Astrocyte of the hippocampus (primary cell): ENCODE results near the gene MCRIP1.

Experiments used
- DNase-seq: peaks from one replicate; pipeline ENCODE4 v3.0.0; 2011; ENCODE audit warnings: low read depth, low spot score

Gene MCRIP1

GRCh38 chr17:81860756-81861568, 27.9 kb upstream of the MCRIP1 start:
- peak; percentile 100 for DNase-seq

GRCh38 chr17:81859906-81860755, 27.0 kb upstream of the MCRIP1 start, which contains the start of gene P4HB:
Gene P4HB, minus strand, starts transcription at chr17:81860535. Its CDS starts 64 bp downstream, at chr17:81860471.
- DNase-seq, result peak; percentile 32

GRCh38 chr17:81858967-81859905, 26.1 kb upstream of the MCRIP1 start:
- DNase-seq, result no peak

GRCh38 chr17:81858170-81858966, 25.3 kb upstream of the MCRIP1 start:
- no peak for DNase-seq

- DNase-seq, result no peak
These were observed 22.1 kb upstream of the MCRIP1 start for GRCh38 chr17:81854974-81855774.

- DNase-seq, result no peak
These were observed 19.1 kb upstream of the MCRIP1 start for GRCh38 chr17:81852237-81852636.

GRCh38 chr17:81851423-81851822, 18.3 kb upstream of the MCRIP1 start:
- no peak for DNase-seq

- DNase-seq, result no peak
These were observed 16.4 kb upstream of the MCRIP1 start for GRCh38 chr17:81849457-81849856.

- no peak for DNase-seq
These were observed 13.9 kb upstream of the MCRIP1 start for GRCh38 chr17:81846743-81847689.

- no peak for DNase-seq
These were observed 13.0 kb upstream of the MCRIP1 start for GRCh38 chr17:81845881-81846742.

- DNase-seq, result no peak
These were observed 12.3 kb upstream of the MCRIP1 start for GRCh38 chr17:81845361-81845760.

- DNase-seq, result no peak
These were observed 11.8 kb upstream of the MCRIP1 start for GRCh38 chr17:81844887-81845286.

- no peak for DNase-seq
These were observed 11.3 kb upstream of the MCRIP1 start for GRCh38 chr17:81844327-81844851.

- no peak for DNase-seq
These were observed 10.7 kb upstream of the MCRIP1 start for GRCh38 chr17:81843713-81844326.

- DNase-seq, result no peak
These were observed 9.8 kb upstream of the MCRIP1 start for GRCh38 chr17:81842725-81843504.

GRCh38 chr17:81842378-81842724, 9.3 kb upstream of the MCRIP1 start:
- no peak for DNase-seq
